ENCODE measurements around the gene CCSER2.
"Not testable (repeated sequence)": the region's sequence is repeated elsewhere in the genome, so short reads cannot be mapped to it uniquely, and the experiment has no call there.

DNA sequence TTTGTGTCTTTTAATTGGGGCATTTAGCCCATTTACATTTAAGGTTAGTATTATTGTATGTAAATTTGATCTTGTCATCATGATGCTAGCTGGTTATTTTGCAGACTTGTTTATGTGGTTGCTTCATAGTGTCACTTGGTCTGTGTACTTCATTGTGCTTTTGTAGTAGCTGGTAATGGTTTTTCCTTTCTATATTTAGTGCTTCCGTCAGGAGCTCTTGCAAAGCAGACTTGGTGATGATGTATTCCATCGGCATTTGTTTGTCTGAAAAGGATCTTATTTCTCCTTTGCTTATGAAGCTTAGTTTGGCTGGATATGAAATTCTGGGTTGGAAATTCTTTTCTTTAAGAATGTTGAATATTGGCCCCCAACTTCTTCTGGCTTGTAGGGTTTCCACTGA, 85.7 kb downstream of the CCSER2 start:
- TF ChIP-seq, protein P1, sequence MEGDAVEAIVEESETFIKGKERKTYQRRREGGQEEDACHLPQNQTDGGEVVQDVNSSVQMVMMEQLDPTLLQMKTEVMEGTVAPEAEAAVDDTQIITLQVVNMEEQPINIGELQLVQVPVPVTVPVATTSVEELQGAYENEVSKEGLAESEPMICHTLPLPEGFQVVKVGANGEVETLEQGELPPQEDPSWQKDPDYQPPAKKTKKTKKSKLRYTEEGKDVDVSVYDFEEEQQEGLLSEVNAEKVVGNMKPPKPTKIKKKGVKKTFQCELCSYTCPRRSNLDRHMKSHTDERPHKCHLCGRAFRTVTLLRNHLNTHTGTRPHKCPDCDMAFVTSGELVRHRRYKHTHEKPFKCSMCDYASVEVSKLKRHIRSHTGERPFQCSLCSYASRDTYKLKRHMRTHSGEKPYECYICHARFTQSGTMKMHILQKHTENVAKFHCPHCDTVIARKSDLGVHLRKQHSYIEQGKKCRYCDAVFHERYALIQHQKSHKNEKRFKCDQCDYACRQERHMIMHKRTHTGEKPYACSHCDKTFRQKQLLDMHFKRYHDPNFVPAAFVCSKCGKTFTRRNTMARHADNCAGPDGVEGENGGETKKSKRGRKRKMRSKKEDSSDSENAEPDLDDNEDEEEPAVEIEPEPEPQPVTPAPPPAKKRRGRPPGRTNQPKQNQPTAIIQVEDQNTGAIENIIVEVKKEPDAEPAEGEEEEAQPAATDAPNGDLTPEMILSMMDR (IDR thresholded peaks at IDR 0.05): not testable (repeated sequence)
- not testable (repeated sequence) for TF ChIP-seq POLR2A (IDR thresholded peaks at IDR 0.05)

All from adrenal gland (tissue), 5 donors.